PC-3 (cell line): ENCODE measurements around the gene LIPC. TPM values are rescaled to one million over a fixed set of nuclear protein-coding genes. Genes with fewer than 3 reads are reported as not detected.

Experiments
- ATAC-seq: fragments of 200-7000 bp; cut with Tn5 transposase; 2 replicates; pipeline ENCODE4 v1.9.1; 2020; ENCODE audit warnings: mild to moderate bottlenecking, moderate library complexity
- BruUV-seq: library from RNA; stranded (reverse); fragments of 400-500 nt; replicated peaks from 2 replicates; lab custom pipeline; 2021; lab: Mats Ljungman, UMichigan
- CTCF ChIA-PET: fragments of 300-600 bp; sonication (Branson Sonifier 250); formaldehyde crosslinking; loops from one replicate; lab custom pipeline; 2022; ENCODE audit warnings: antibody characterized with exemption; lab: Charles Lee
- POLR2A ChIA-PET: fragments of 300-600 bp; sonication (Branson Sonifier 250); formaldehyde crosslinking; loops from one replicate; lab custom pipeline; 2022; ENCODE audit warnings: antibody characterized with exemption; ENCODE audit not compliant: unreplicated experiment; lab: Charles Lee
- DNase-seq: peaks from one replicate; pipeline ENCODE4 v3.0.0-alpha.2; 2015
- H2AFZ ChIP-seq: fragments of 300-600 bp; sonication (generic); 2 replicates; pipeline ENCODE4 v1.6.0; 2016; ENCODE audit warnings: antibody characterized with exemption, low read length
- H3F3A ChIP-seq: fragments of 300-600 bp; sonication (generic); one replicate; pipeline ENCODE4 v1.6.0; 2017; ENCODE audit warnings: antibody characterized with exemption, low read length, control low read depth, mild to moderate bottlenecking; ENCODE audit not compliant: unreplicated experiment
- H3K27ac ChIP-seq: fragments of 300-600 bp; sonication (generic); 2 replicates; pipeline ENCODE4 v1.5.1; 2016; ENCODE audit warnings: mild to moderate bottlenecking, low read length
- H3K27me3 ChIP-seq: fragments of 300-600 bp; sonication (generic); 2 replicates; pipeline ENCODE4 v1.6.1; 2016; ENCODE audit warnings: low read length, mixed read lengths
- H3K36me3 ChIP-seq: fragments of 300-600 bp; sonication (generic); 2 replicates; pipeline ENCODE4 v1.6.1; 2016; ENCODE audit warnings: low read depth, mixed run types, low read length, mixed read lengths
- H3K4me1 ChIP-seq: fragments of 300-600 bp; sonication (generic); 2 replicates; pipeline ENCODE4 v1.5.1; 2016; ENCODE audit warnings: low read length; ENCODE audit not compliant: insufficient read depth
- H3K4me2 ChIP-seq: fragments of 300-600 bp; sonication (generic); 2 replicates; pipeline ENCODE4 v1.6.0; 2016; ENCODE audit warnings: low read length
- H3K4me3 ChIP-seq: fragments of 300-600 bp; sonication (generic); 2 replicates; pipeline ENCODE4 v1.5.1; 2016; ENCODE audit warnings: mild to moderate bottlenecking, low read length, mixed read lengths
- H3K79me2 ChIP-seq: fragments of 300-600 bp; sonication (generic); 2 replicates; pipeline ENCODE4 v1.6.1; 2017; ENCODE audit warnings: low read length, mixed read lengths
- H3K9ac ChIP-seq: fragments of 300-600 bp; sonication (generic); 2 replicates; pipeline ENCODE4 v1.6.0; 2016; ENCODE audit warnings: mild to moderate bottlenecking, low read length
- H3K9me2 ChIP-seq: fragments of 300-600 bp; sonication (generic); replicated peaks from 2 replicates; pipeline ENCODE4 v1.6.1; 2016; ENCODE audit warnings: mixed run types, low read length, mixed read lengths
- H3K9me3 ChIP-seq: fragments of 300-600 bp; sonication (generic); 2 replicates; pipeline ENCODE4 v1.6.1; 2016; ENCODE audit warnings: low read length, mixed read lengths
- H4K20me1 ChIP-seq: fragments of 300-600 bp; sonication (generic); 2 replicates; pipeline ENCODE4 v1.6.1; 2016; ENCODE audit warnings: low read length, mixed read lengths
- EZH2 ChIP-seq: fragments of 300-600 bp; sonication (generic); IDR thresholded peaks from one replicate; pipeline ENCODE4 v1.6.1; 2017; ENCODE audit warnings: antibody characterized with exemption, mild to moderate bottlenecking, low read length; ENCODE audit not compliant: unreplicated experiment
- EZH2phosphoT487 ChIP-seq: fragments of 300-600 bp; sonication (generic); IDR thresholded peaks from 2 replicates; pipeline ENCODE4 v1.6.1; 2018; ENCODE audit warnings: mild to moderate bottlenecking, antibody characterized with exemption, low read length, borderline replicate concordance
- intact Hi-C: fragments of 100-400 bp; cut with micrococcal nuclease; formaldehyde crosslinking; loops from 2 replicates; pipeline ENCODE4 v1.9.0; 2023
- total RNA-seq: library from RNA; depleted of rRNA; stranded (reverse); fragments of >200 nt; gene quantifications from 2 replicates; pipeline ENCODE4 v1.2.3, GENCODE V29; 2014
- TF ChIP-seq, protein P1 (sequence below): fragments of 300-600 bp; sonication (generic); conservative IDR thresholded peaks from 2 replicates; pipeline ENCODE4 v1.5.1; 2017; ENCODE audit warnings: antibody characterized with exemption, low read depth, mild to moderate bottlenecking, low read length

Gene LIPC
- total RNA-seq, 1 experiment from 2014 or later, result not detected

DNA sequence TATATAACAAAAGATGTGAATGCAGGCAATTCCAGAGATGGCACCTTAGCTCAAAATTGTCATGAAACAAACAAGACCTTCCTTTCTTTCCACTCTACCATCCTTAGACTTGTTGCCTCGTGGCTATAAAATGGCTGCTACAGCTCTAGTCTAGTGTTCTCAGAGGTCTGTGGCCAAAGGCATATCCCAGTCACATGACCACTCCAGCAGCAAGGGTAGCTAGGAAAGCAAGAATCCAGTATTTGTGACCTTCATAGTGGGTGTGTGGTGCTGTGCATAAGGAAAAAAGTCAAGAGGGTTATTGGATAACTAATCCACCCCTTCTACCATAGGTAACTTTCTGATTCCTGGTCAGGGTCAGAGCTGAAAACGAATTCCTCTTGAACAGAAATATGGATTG is 27.1 kb upstream of the LIPC start:
- Histone ChIP-seq H3F3A (no peaks in the 10 kb centered on the region), H4K20me1 (no peaks in the 10 kb centered on the region), H3K4me1 (no peaks in the 10 kb centered on the region), H3K9me2 (no peaks in the 10 kb centered on the region), H3K4me2 (no peak overlapping the region), H3K79me2 (no peaks in the 10 kb centered on the region), H2AFZ (no peak overlapping the region), H3K9me3 (no peaks in the 10 kb centered on the region), H3K4me3 (no peak overlapping the region), H3K27ac (no peak overlapping the region), H3K36me3 (no peaks in the 10 kb centered on the region), H3K27me3 (no peaks in the 10 kb centered on the region), H3K9ac (no peak overlapping the region)
- ChIA-PET POLR2A (no interaction called here), CTCF (no interaction called here)
- no peak for ATAC-seq
- intact Hi-C loops, result no loop called here
- no peak for DNase-seq
- no TSS peak for BruUV-seq
- TF ChIP-seq EZH2phosphoT487, result no peak
- TF ChIP-seq, protein P1, sequence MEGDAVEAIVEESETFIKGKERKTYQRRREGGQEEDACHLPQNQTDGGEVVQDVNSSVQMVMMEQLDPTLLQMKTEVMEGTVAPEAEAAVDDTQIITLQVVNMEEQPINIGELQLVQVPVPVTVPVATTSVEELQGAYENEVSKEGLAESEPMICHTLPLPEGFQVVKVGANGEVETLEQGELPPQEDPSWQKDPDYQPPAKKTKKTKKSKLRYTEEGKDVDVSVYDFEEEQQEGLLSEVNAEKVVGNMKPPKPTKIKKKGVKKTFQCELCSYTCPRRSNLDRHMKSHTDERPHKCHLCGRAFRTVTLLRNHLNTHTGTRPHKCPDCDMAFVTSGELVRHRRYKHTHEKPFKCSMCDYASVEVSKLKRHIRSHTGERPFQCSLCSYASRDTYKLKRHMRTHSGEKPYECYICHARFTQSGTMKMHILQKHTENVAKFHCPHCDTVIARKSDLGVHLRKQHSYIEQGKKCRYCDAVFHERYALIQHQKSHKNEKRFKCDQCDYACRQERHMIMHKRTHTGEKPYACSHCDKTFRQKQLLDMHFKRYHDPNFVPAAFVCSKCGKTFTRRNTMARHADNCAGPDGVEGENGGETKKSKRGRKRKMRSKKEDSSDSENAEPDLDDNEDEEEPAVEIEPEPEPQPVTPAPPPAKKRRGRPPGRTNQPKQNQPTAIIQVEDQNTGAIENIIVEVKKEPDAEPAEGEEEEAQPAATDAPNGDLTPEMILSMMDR, result no peak
- TF ChIP-seq EZH2, result no peak

- no peak overlapping the region for H3K9ac ChIP-seq
- BruUV-seq, result no TSS peak
- ChIA-PET POLR2A (no interaction called here), CTCF (no interaction called here)
- no peaks in the 10 kb centered on the region for H3K9me3 ChIP-seq
- no peaks in the 10 kb centered on the region for H3K4me1 ChIP-seq
- no peak for TF ChIP-seq EZH2
- TF ChIP-seq, protein P1, result no peak
- TF ChIP-seq EZH2phosphoT487, result no peak
- intact Hi-C loops, result no loop called here
- H3K27ac ChIP-seq, result no peak overlapping the region
- H4K20me1 ChIP-seq, result no peaks in the 10 kb centered on the region
- H3K79me2 ChIP-seq, result no peaks in the 10 kb centered on the region
- no peak overlapping the region for H2AFZ ChIP-seq
- H3K27me3 ChIP-seq, result no peaks in the 10 kb centered on the region
- H3K4me3 ChIP-seq, result no peak overlapping the region
- no peak for ATAC-seq
- no peak for DNase-seq
- no peaks in the 10 kb centered on the region for H3K9me2 ChIP-seq
- no peak overlapping the region for H3K4me2 ChIP-seq
- H3F3A ChIP-seq, result no peaks in the 10 kb centered on the region
- no peaks in the 10 kb centered on the region for H3K36me3 ChIP-seq
Measured at GRCh38 chr15:58405865-58406264, 25.9 kb upstream of the LIPC start.

GRCh38 chr15:58406811-58407210 is 25.0 kb upstream of the LIPC start:
- ATAC-seq (no peak), DNase-seq (no peak)
- CTCF ChIA-PET, result no interaction called here
- Histone ChIP-seq H3K36me3 (no peaks in the 10 kb centered on the region), H3F3A (no peaks in the 10 kb centered on the region), H3K9ac (no peak overlapping the region), H4K20me1 (no peaks in the 10 kb centered on the region), H3K27me3 (no peaks in the 10 kb centered on the region), H3K4me1 (no peaks in the 10 kb centered on the region), H3K9me3 (no peaks in the 10 kb centered on the region), H3K4me3 (no peak overlapping the region), H3K4me2 (no peak overlapping the region), H3K79me2 (no peaks in the 10 kb centered on the region), H3K27ac (no peak overlapping the region), H3K9me2 (no peaks in the 10 kb centered on the region), H2AFZ (no peak overlapping the region)
- intact Hi-C loops, result no loop called here
- POLR2A ChIA-PET, result no interaction called here
- TF ChIP-seq EZH2 (no peak), EZH2phosphoT487 (no peak)
- TF ChIP-seq, protein P1, result no peak
- no TSS peak for BruUV-seq
